Keratinocyte (primary cell): ENCODE measurements around the gene CXADR. TPM values are rescaled to one million over a fixed set of nuclear protein-coding genes. Genes with fewer than 3 reads are reported as not detected.
A peak's percentile ranks its signal among the peaks of the same experiment; 100 is the strongest.

Source experiments
- DNase-seq: peaks from one replicate; pipeline ENCODE4 v3.0.0-alpha.2; 2011; ENCODE audit warnings: low read depth, missing footprints, low spot score
- FAIRE-seq: peaks from 2 replicates; lab custom pipeline; 2011; peaks lifted over from hg19 to GRCh38; lab: Jason Lieb, UNC
- H2AFZ ChIP-seq: 2 replicates; pipeline ENCODE4 v1.6.0; 2012; ENCODE audit warnings: low read length, control low read depth, inconsistent platforms; ENCODE audit not compliant: control insufficient read depth
- H3K27ac ChIP-seq: 2 replicates; pipeline ENCODE4 v1.5.1; 2011; ENCODE audit warnings: low read length; ENCODE audit not compliant: control insufficient read depth, insufficient read depth
- H3K27me3 ChIP-seq: 3 replicates; pipeline ENCODE4 v1.6.0; 2011; ENCODE audit warnings: low read length; ENCODE audit not compliant: control insufficient read depth, insufficient read depth; ENCODE audit errors: extremely low read depth
- H3K36me3 ChIP-seq, 2 experiments: 2 replicates in 1 of 2; 3 replicates in 1 of 2; pipeline ENCODE4 v1.5.1; 2011; ENCODE audit warnings: low read length in 2 of 2, mild to moderate bottlenecking in 1 of 2; ENCODE audit not compliant: control insufficient read depth in 2 of 2, insufficient read depth in 2 of 2; ENCODE audit errors: extremely low read depth in 1 of 2
- H3K4me1 ChIP-seq: 3 replicates; pipeline ENCODE4 v1.5.1; 2011; ENCODE audit warnings: low read length; ENCODE audit not compliant: control insufficient read depth, insufficient read depth; ENCODE audit errors: extremely low read depth
- H3K4me2 ChIP-seq: 3 replicates; pipeline ENCODE4 v1.6.0; 2011; ENCODE audit warnings: low read depth, low read length; ENCODE audit not compliant: control insufficient read depth, insufficient read depth; ENCODE audit errors: extremely low read depth
- H3K4me3 ChIP-seq, 3 experiments: fragments of 200-600 bp in 1 of 3; sonication (generic) in 1 of 3; 2 replicates in 2 of 3; 3 replicates in 1 of 3; pipeline ENCODE4 v1.5.1; 2011 to 2016; ENCODE audit warnings: low read length in 3 of 3, mild to moderate bottlenecking in 3 of 3, control low read depth in 2 of 3, inconsistent platforms in 1 of 3, low read depth in 1 of 3, mixed read lengths in 1 of 3, mixed run types in 1 of 3, moderate library complexity in 1 of 3; ENCODE audit not compliant: control insufficient read depth in 2 of 3, insufficient read depth in 2 of 3; ENCODE audit errors: extremely low read depth in 1 of 3
- H3K79me2 ChIP-seq: 2 replicates; pipeline ENCODE4 v1.6.0; 2012; ENCODE audit warnings: low read length; ENCODE audit not compliant: control insufficient read depth, insufficient read depth
- H3K9ac ChIP-seq: 3 replicates; pipeline ENCODE4 v1.6.0; 2011; ENCODE audit warnings: low read length; ENCODE audit not compliant: control insufficient read depth, insufficient read depth; ENCODE audit errors: extremely low read depth
- H3K9me1 ChIP-seq: 3 replicates; pipeline ENCODE4 v1.6.0; 2011; ENCODE audit warnings: low read length; ENCODE audit not compliant: control insufficient read depth, insufficient read depth; ENCODE audit errors: extremely low read depth
- H3K9me3 ChIP-seq: 2 replicates; pipeline ENCODE4 v1.5.1; 2012; ENCODE audit warnings: low read depth, low read length; ENCODE audit not compliant: control insufficient read depth
- H4K20me1 ChIP-seq: 3 replicates; pipeline ENCODE4 v1.6.0; 2011; ENCODE audit warnings: low read length; ENCODE audit not compliant: control insufficient read depth, insufficient read depth; ENCODE audit errors: extremely low read depth
- CTCF ChIP-seq, 3 experiments: IDR thresholded peaks in 1 of 3; conservative IDR thresholded peaks in 1 of 3; optimal IDR thresholded peaks in 1 of 3; 2 replicates in 2 of 3; 3 replicates in 1 of 3; pipeline versions ENCODE3 to v1.5.1; 2011; ENCODE audit warnings: low read length in 3 of 3, mild to moderate bottlenecking in 3 of 3, moderate library complexity in 2 of 3, control low read depth in 1 of 3, inconsistent platforms in 1 of 3; ENCODE audit not compliant: insufficient read depth in 2 of 3; ENCODE audit errors: extremely low read depth in 1 of 3
- EZH2 ChIP-seq: IDR thresholded peaks from one replicate; pipeline ENCODE4 v1.6.1; 2012; ENCODE audit warnings: inconsistent platforms, mild to moderate bottlenecking, low read length, moderate library complexity
- dilution Hi-C: fragments of 300-500 bp; cut with MboI; formaldehyde crosslinking; loops from one replicate; pipeline ENCODE4 v1.7.0; 2020; ENCODE audit warnings: low sequenced_read_pairs; ENCODE audit not compliant: extremely low pct_ligation_motif_present
- polyA plus RNA-seq, 5 experiments: library from polyadenylated mRNA; depleted of rRNA in 3 of 5; stranded (reverse) in 3 of 5; stranded (forward) in 1 of 5; unstranded in 1 of 5; fragments of >200 nt; gene quantifications; 1 replicate in 1 of 5; 2 replicates in 3 of 5; 3 replicates in 1 of 5; pipeline versions ENCODE4 v1.2.1 to v1.2.3, GENCODE V29; 2011 to 2012; ENCODE audit warnings: missing spikeins in 2 of 5, low read depth in 1 of 5, low replicate concordance in 1 of 5

The CXADR gene
- polyA plus RNA-seq, 1 donor (not counting 4 experiments of a cell fraction or from before 2014, with no cell fraction given) = 37.3 TPM

GRCh38 chr21:17612565-17613241 lies 99.9 kb downstream of the CXADR start, which contains the start of gene BTG3:
Gene BTG3 (minus strand): TSS chr21:17612901. CDS start chr21:17609144, 3,757 bp downstream.
- no peak for DNase-seq
- peak within 1 kb of the TSS; percentile 100 for H3K4me2 ChIP-seq
- peak within 1 kb of the TSS; percentile 85 for H2AFZ ChIP-seq
- no peaks in the 10 kb centered on the region for H4K20me1 ChIP-seq
- H3K4me1 ChIP-seq = peaks cover 28% of the 10 kb centered on the region
- TF ChIP-seq EZH2 (no peak), CTCF (optimal IDR thresholded peaks at IDR 0.05 in 1 of 3, IDR thresholded peaks at IDR 0.05 in 1 of 3, conservative IDR thresholded peaks at IDR 0.05 in 1 of 3; ENCODE audit: extremely low read depth in 1 of 3, insufficient read depth in 2 of 3, low read length in 3 of 3) (no peak)
- no peak for FAIRE-seq
- no peaks in the 10 kb centered on the region for H3K9me3 ChIP-seq
- peak within 1 kb of the TSS; percentile 100 for H3K9ac ChIP-seq
- dilution Hi-C loops = no loop called here
- no peaks in the 10 kb centered on the region for H3K9me1 ChIP-seq
- H3K27me3 ChIP-seq = no peaks in the 10 kb centered on the region
- peak within 1 kb of the TSS; percentile 69 to 97 (median 88) for H3K4me3 ChIP-seq
- peaks cover 0 to 1% of the 10 kb centered on the region in 2 experiments for H3K36me3 ChIP-seq
- H3K79me2 ChIP-seq = peaks cover 42% of the 10 kb centered on the region
- peak within 1 kb of the TSS; percentile 97 for H3K27ac ChIP-seq

- DNase-seq (no peak), FAIRE-seq (no peak)
- Histone ChIP-seq H3K79me2 (peaks cover 40% of the 10 kb centered on the region), H3K4me1 (peaks cover 23% of the 10 kb centered on the region), H3K9me3 (no peaks in the 10 kb centered on the region), H3K9ac (peak overlapping the region; percentile 100), H3K9me1 (no peaks in the 10 kb centered on the region), H4K20me1 (no peaks in the 10 kb centered on the region), H3K36me3 (peaks cover 0 to 1% of the 10 kb centered on the region in 2 experiments), H2AFZ (peak overlapping the region; percentile 73), H3K4me2 (peak overlapping the region; percentile 100), H3K4me3 (peak overlapping the region; percentile 57 to 88 (median 69)), H3K27ac (no peak overlapping the region), H3K27me3 (no peaks in the 10 kb centered on the region)
- dilution Hi-C loops = no loop called here
- TF ChIP-seq EZH2 = no peak
- TF ChIP-seq CTCF (optimal IDR thresholded peaks at IDR 0.05 in 1 of 3, IDR thresholded peaks at IDR 0.05 in 1 of 3, conservative IDR thresholded peaks at IDR 0.05 in 1 of 3; ENCODE audit: extremely low read depth in 1 of 3, insufficient read depth in 2 of 3, low read length in 3 of 3) = no peak
Measured at GRCh38 chr21:17613242-17613676, 100.4 kb downstream of the CXADR start.
